ENCODE results near the gene TP53BP2.

DNA sequence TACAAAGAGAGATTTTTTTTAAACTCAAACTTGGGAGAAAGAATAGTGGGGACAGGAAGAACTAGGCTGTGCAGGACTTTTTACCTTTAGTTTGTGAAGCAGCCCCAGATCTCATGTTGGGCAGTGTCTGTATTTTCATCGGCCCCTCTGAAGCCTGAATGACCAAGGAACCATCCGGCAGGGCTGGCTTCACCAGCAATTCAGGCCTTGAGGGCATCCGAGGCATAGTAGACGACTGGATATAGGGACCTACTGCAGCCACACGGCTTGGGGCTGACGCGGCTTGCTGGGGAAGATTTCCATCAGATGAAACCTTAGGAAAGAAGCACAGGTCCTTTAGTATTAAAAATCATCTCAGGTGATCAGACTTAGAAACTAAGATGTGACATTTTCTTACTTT lies 43.7 kb downstream of the TP53BP2 start:
- no peak for TF ChIP-seq POLR2A (IDR thresholded peaks at IDR 0.05)
- TF ChIP-seq, protein P1, sequence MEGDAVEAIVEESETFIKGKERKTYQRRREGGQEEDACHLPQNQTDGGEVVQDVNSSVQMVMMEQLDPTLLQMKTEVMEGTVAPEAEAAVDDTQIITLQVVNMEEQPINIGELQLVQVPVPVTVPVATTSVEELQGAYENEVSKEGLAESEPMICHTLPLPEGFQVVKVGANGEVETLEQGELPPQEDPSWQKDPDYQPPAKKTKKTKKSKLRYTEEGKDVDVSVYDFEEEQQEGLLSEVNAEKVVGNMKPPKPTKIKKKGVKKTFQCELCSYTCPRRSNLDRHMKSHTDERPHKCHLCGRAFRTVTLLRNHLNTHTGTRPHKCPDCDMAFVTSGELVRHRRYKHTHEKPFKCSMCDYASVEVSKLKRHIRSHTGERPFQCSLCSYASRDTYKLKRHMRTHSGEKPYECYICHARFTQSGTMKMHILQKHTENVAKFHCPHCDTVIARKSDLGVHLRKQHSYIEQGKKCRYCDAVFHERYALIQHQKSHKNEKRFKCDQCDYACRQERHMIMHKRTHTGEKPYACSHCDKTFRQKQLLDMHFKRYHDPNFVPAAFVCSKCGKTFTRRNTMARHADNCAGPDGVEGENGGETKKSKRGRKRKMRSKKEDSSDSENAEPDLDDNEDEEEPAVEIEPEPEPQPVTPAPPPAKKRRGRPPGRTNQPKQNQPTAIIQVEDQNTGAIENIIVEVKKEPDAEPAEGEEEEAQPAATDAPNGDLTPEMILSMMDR (IDR thresholded peaks at IDR 0.05): no peak
